GM12878 (cell line): ENCODE data around the gene ARHGAP6. TPM values are rescaled to one million over a fixed set of nuclear protein-coding genes. Genes with fewer than 3 reads are reported as not detected.

Experiments used
- BCL11A ChIP-seq: IDR thresholded peaks from 2 replicates; pipeline ENCODE4 v1.6.1; 2011; ENCODE audit warnings: low read depth, low read length
- CBX3 ChIP-seq: fragments of 200-600 bp; sonication (generic); IDR thresholded peaks from 2 replicates; pipeline ENCODE4 v1.6.1; 2016; ENCODE audit warnings: low read depth, borderline replicate concordance
- CEBPZ ChIP-seq: fragments of 150-350 bp; IDR thresholded peaks from 2 replicates; pipeline ENCODE4 v1.6.1; 2016; ENCODE audit warnings: low read depth, low read length
- CHD2 ChIP-seq: IDR thresholded peaks from 2 replicates; pipeline ENCODE4 v1.6.1; 2011; ENCODE audit warnings: low read depth, low read length, improper control_type of control experiment, borderline replicate concordance
- CHD4 ChIP-seq: fragments of 200-600 bp; sonication (generic); IDR thresholded peaks from 2 replicates; pipeline ENCODE4 v1.6.1; 2016; ENCODE audit warnings: mild to moderate bottlenecking
- CTCF ChIP-seq, 3 experiments: IDR thresholded peaks in 2 of 3; conservative IDR thresholded peaks in 1 of 3; 2 replicates each; pipeline ENCODE4 v1.5.1; 2011; ENCODE audit warnings: low read depth in 3 of 3, low read length in 3 of 3, mild to moderate bottlenecking in 3 of 3, control low read depth in 2 of 3, moderate library complexity in 2 of 3, inconsistent platforms in 1 of 3, mixed read lengths in 1 of 3; ENCODE audit not compliant: control insufficient read depth in 2 of 3, insufficient read depth in 1 of 3; ENCODE audit errors: extremely low read depth in 1 of 3
- DPF2 ChIP-seq: fragments of 450-650 bp; IDR thresholded peaks from 2 replicates; pipeline ENCODE4 v1.6.1; 2017; ENCODE audit warnings: mild to moderate bottlenecking
- FOXM1 ChIP-seq: IDR thresholded peaks from 2 replicates; pipeline ENCODE4 v1.6.1; 2012; ENCODE audit warnings: low read depth, mild to moderate bottlenecking, inconsistent platforms, low read length, moderate library complexity
- GATAD2B ChIP-seq: fragments of 450-650 bp; conservative IDR thresholded peaks from 2 replicates; pipeline ENCODE4 v1.6.1; 2017; ENCODE audit warnings: low read depth, mild to moderate bottlenecking, moderate library complexity
- IKZF2 ChIP-seq, 2 experiments: fragments of 450-650 bp; IDR thresholded peaks; 2 replicates each; pipeline ENCODE4 v1.6.1; 2017; ENCODE audit warnings: mild to moderate bottlenecking in 2 of 2, moderate library complexity in 2 of 2
- KAT2A ChIP-seq: conservative IDR thresholded peaks from 2 replicates; pipeline ENCODE4 v1.6.1; 2011; ENCODE audit warnings: low read depth, low read length; ENCODE audit not compliant: control insufficient read depth
- KDM1A ChIP-seq: fragments of 200-600 bp; sonication (generic); IDR thresholded peaks from 2 replicates; pipeline ENCODE4 v1.6.1; 2016; ENCODE audit warnings: borderline replicate concordance
- RELA ChIP-seq: fragments of 450-650 bp; IDR thresholded peaks from 2 replicates; pipeline ENCODE4 v1.8.0; 2014; ENCODE audit warnings: borderline replicate concordance; ENCODE audit not compliant: partially characterized antibody
- SMC3 ChIP-seq: IDR thresholded peaks from 2 replicates; pipeline ENCODE4 v1.6.1; 2011; ENCODE audit warnings: low read length, improper control_type of control experiment, borderline replicate concordance
- SP1 ChIP-seq: IDR thresholded peaks from one replicate; pipeline ENCODE4 v1.6.1; 2011; ENCODE audit warnings: low read depth, low read length
- SPI1 ChIP-seq: IDR thresholded peaks from 2 replicates; pipeline ENCODE4 v1.6.1; 2011; ENCODE audit warnings: low read depth, mild to moderate bottlenecking, low read length, moderate library complexity, borderline replicate concordance; ENCODE audit not compliant: insufficient read depth
- WRNIP1 ChIP-seq: IDR thresholded peaks from 2 replicates; pipeline ENCODE4 v1.6.1; 2011; ENCODE audit warnings: low read depth, low read length, improper control_type of control experiment, borderline replicate concordance
- polyA plus RNA-seq, 11 experiments: library from polyadenylated mRNA; depleted of rRNA in 4 of 11; unstranded in 6 of 11; stranded (reverse) in 5 of 11; fragments of >200 nt; fragmentation: Nextera tagmentation in 4 of 11; fragmentation: Illumina TruSeq in 1 of 11; extraction: Ambion mirVana in 4 of 11; extraction: Trizol in 1 of 11; gene quantifications; 1 replicate in 1 of 11; 2 replicates in 10 of 11; pipeline versions ENCODE4 v1.2.1 to v1.2.3, GENCODE V29; 2011 to 2016; ENCODE audit warnings: inconsistent platforms in 2 of 11, missing spikeins in 2 of 11, low read depth in 1 of 11
- total RNA-seq, 4 experiments: library from RNA; depleted of rRNA in 3 of 4; stranded (reverse); fragments of >200 nt in 3 of 4; fragmentation: Illumina TruSeq in 1 of 4; extraction: Trizol in 1 of 4; gene quantifications; 2 replicates each; pipeline versions ENCODE4 v1.2.1 to v1.2.3, GENCODE V29; 2013 to 2021
- TF ChIP-seq, protein P1 (sequence below): IDR thresholded peaks from 2 replicates; pipeline ENCODE4 v1.6.1; 2011; ENCODE audit warnings: borderline replicate concordance, low read depth, mild to moderate bottlenecking, moderate library complexity, mixed read lengths, low read length; ENCODE audit not compliant: insufficient read depth; ENCODE audit errors: extremely low read length

ARHGAP6 gene
- total and polyA plus RNA-seq, 10 of the 15 experiments (the other 5 are each of a cell fraction or from before 2014, with no cell fraction given) = 0.20 to 1.8 (median 0.76) TPM

DNA sequence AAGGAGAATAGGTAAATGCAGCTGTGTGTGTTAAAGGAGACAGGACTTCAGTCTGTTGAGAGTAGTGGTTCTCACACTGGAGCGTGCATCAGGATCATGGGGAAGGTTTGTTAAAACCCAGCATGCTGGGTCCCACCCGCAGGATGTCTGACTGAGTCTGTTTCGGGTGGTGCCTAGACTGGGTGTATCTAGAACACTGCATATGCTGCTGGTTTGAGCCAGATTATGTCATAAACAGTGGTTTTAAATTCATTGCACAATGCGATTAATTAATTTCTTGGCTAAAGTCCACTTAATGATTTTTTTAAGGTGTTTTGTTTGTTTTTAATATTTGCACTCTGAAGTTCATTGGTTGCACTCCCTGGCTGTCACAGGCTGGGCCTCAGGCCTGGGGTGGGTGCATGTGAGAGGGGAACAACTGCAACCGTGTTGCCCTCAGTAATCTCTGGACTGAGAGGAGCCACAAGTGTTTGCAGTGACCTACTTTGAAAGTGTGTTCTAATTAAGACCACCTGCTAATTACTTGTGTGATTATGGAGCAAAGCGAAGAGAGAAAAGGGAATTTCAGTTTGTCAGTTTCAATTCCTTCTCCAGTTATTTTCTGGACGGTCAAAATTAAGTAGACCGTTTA lies 546.3 kb downstream of the ARHGAP6 start (continued):
- no peak for TF ChIP-seq WRNIP1
- TF ChIP-seq CHD2 = no peak
- TF ChIP-seq RELA = no peak
- no peak for TF ChIP-seq KDM1A
- TF ChIP-seq DPF2 = 0 out of 2 replicates have a peak, but pooled peaks have one; percentile 28
- no peak for TF ChIP-seq SMC3
- TF ChIP-seq SP1 = no peak
- TF ChIP-seq FOXM1 = no peak
- TF ChIP-seq, protein P1, sequence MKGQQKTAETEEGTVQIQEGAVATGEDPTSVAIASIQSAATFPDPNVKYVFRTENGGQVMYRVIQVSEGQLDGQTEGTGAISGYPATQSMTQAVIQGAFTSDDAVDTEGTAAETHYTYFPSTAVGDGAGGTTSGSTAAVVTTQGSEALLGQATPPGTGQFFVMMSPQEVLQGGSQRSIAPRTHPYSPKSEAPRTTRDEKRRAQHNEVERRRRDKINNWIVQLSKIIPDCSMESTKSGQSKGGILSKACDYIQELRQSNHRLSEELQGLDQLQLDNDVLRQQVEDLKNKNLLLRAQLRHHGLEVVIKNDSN = no peak
- no peak for TF ChIP-seq CEBPZ
- TF ChIP-seq GATAD2B = no peak
- no peak for TF ChIP-seq CBX3
- peak; percentile 20; the same call in 1 of the 2 replicates for TF ChIP-seq SPI1
- peak; percentile 37; the same call in 1 of the 2 replicates for TF ChIP-seq BCL11A
- TF ChIP-seq CTCF (IDR thresholded peaks at IDR 0.05 in 2 of 3, conservative IDR thresholded peaks at IDR 0.05 in 1 of 3; ENCODE audit: control insufficient read depth in 2 of 3, extremely low read depth in 1 of 3, insufficient read depth in 1 of 3, low read depth in 3 of 3, low read length in 3 of 3) = no peak
- TF ChIP-seq IKZF2 (IDR thresholded peaks at IDR 0.05) = peak in 1 of 2 experiments; percentile 25; a peak in 2 of 4 replicates
- TF ChIP-seq CHD4 = no peak
- TF ChIP-seq KAT2A = no peak
